Nephron progenitor cell (in vitro differentiated cells): ENCODE measurements around the gene KRTAP10-2.
"Not testable (repeated sequence)": the region's sequence is repeated elsewhere in the genome, so short reads cannot be mapped to it uniquely, and the experiment has no call there.

ENCODE experiments used
- DNase-seq: peaks from one replicate; pipeline ENCODE4 v3.0.0; 2021
- H3K27ac Mint-ChIP-seq: 2 replicates; pipeline ENCODE4 v1.8.0; 2021; ENCODE audit warnings: mild to moderate bottlenecking, moderate library complexity, mixed read lengths
- H3K27me3 Mint-ChIP-seq: 2 replicates; pipeline ENCODE4 v1.8.0; 2021; ENCODE audit warnings: mild to moderate bottlenecking, low read depth, mixed read lengths; ENCODE audit not compliant: poor library complexity
- H3K36me3 Mint-ChIP-seq: 2 replicates; pipeline ENCODE4 v1.8.0; 2021; ENCODE audit warnings: low read depth, mixed read lengths
- H3K4me1 Mint-ChIP-seq: 2 replicates; pipeline ENCODE4 v1.8.0; 2021; ENCODE audit warnings: mixed read lengths
- H3K4me3 Mint-ChIP-seq: 2 replicates; pipeline ENCODE4 v1.8.0; 2021; ENCODE audit warnings: mild to moderate bottlenecking, moderate library complexity, mixed read lengths
- H3K9me3 Mint-ChIP-seq: 2 replicates; pipeline ENCODE4 v1.8.0; 2021; ENCODE audit warnings: mild to moderate bottlenecking, moderate library complexity, mixed read lengths
- CTCF ChIP-seq: fragments of 200-600 bp; sonication (generic); IDR thresholded peaks from 2 replicates; pipeline ENCODE4 v1.5.0; 2021; ENCODE audit warnings: antibody characterized with exemption

KRTAP10-2 gene, protein sequence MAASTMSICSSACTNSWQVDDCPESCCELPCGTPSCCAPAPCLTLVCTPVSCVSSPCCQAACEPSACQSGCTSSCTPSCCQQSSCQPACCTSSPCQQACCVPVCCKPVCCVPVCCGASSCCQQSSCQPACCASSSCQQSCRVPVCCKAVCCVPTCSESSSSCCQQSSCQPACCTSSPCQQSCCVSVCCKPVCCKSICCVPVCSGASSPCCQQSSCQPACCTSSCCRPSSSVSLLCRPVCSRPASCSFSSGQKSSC

GRCh38 chr21:44551340-44551961 is at the start of gene KRTAP10-2:
KRTAP10-2 (minus strand) TSS chr21:44551505; CDS start chr21:44551458, 47 bp downstream.
- Mint-ChIP-seq H3K4me3 (peak within 1 kb of the TSS; percentile 55), H3K4me1 (peaks cover 44% of the 10 kb centered on the region), H3K9me3 (peaks cover 14% of the 10 kb centered on the region), H3K27ac (peak within 1 kb of the TSS; percentile 98), H3K36me3 (peaks cover 12% of the 10 kb centered on the region), H3K27me3 (peaks cover 3% of the 10 kb centered on the region)
- DNase-seq, result no peak
- TF ChIP-seq CTCF, result no peak

GRCh38 chr21:44601091-44601490 is 49.8 kb upstream of the KRTAP10-2 start:
- peaks cover 30% of the 10 kb centered on the region for H3K4me1 Mint-ChIP-seq
- not testable (repeated sequence) for H3K27ac Mint-ChIP-seq, H3K4me3 Mint-ChIP-seq, DNase-seq
- peaks cover 38% of the 10 kb centered on the region for H3K9me3 Mint-ChIP-seq
- H3K27me3 Mint-ChIP-seq, result peaks cover 12% of the 10 kb centered on the region
- peaks cover 12% of the 10 kb centered on the region for H3K36me3 Mint-ChIP-seq

DNA sequence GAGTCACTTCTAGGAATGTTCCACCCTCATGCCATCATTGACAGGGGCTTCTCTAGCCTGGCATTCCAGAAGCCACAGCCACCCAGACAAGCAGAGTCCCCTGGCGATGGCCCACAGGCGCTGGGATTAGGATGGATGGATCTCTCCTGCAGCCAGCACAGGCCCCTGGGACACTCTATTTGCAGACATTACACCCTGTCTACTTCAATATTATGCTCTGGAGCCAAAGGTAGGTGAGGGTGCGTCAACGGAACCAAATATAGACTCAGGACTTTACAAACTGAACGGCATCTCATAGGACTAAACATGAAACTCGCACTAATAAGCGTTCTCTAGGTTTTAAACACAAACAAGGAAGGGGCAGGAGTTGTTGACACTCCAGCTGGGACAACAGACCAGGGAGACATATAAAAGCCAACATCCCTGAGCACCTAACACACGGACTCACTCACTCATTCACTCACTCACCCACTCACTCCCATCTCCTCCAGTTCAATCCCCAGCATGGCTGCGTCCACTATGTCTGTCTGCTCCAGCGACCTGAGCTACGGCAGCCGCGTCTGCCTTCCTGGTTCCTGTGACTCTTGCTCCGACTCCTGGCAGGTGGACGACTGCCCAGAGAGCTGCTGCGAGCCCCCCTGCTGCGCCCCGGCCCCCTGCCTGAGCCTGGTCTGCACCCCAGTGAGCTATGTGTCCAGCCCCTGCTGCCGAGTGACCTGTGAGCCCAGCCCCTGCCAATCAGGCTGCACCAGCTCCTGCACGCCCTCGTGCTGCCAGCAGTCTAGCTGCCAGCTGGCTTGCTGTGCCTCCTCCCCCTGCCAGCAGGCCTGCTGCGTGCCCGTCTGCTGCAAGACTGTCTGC is 49.0 kb upstream of the KRTAP10-2 start, which contains the start of gene KRTAP10-7:
KRTAP10-7 (plus strand) TSS at position 480 of the 861 bp plus-strand sequence; CDS start at position 505, 25 bp downstream.
- DNase-seq, H3K4me3 Mint-ChIP-seq, H3K27me3 Mint-ChIP-seq: not testable (repeated sequence)
- H3K4me1 Mint-ChIP-seq, result peaks cover 31% of the 10 kb centered on the region
- H3K36me3 Mint-ChIP-seq, result peaks cover 12% of the 10 kb centered on the region
- H3K9me3 Mint-ChIP-seq, result peaks cover 38% of the 10 kb centered on the region
- H3K27ac Mint-ChIP-seq, result peak within 1 kb of the TSS; percentile 48

DNA sequence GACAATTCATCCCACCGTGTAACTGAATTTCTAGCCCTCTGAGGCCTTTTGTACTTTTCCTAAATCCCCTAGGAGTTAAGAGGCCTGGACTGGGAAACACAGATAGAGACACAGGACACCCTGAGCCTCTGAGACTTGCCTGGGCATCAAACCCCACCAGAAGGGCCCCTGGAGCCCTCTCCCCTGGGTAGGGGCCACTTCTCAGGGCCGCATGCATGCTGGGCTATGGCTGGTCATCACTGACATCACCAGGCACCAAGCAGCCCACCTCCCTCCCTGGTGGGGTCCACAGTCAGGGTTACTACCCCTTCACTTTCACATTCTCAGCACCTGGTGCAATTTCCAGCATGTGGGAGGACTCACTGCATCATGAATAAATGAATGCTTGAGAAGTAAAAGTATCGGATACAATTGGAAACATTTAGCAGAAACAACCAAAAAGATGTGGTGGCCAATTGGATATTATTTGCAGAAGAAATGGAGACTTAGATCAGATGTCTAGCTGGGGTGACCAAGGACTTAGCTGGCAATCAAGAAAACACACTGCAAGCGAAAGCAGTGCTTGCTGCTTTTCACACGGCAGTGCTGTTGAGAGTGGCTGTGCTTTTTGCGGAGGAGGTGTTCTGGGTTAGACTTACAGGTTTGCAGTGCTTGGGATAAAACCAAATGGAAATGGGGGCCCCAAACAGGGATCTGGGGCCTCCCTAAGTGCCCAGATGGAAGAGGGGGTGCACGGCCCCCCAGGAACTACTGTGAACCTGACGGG is 48.1 kb upstream of the KRTAP10-2 start:
- Mint-ChIP-seq H3K4me3 (no peak overlapping the region), H3K27me3 (peaks cover 9% of the 10 kb centered on the region), H3K4me1 (peaks cover 39% of the 10 kb centered on the region), H3K9me3 (peaks cover 31% of the 10 kb centered on the region), H3K36me3 (peaks cover 12% of the 10 kb centered on the region), H3K27ac (no peak overlapping the region)
- no peak for DNase-seq
- TF ChIP-seq CTCF, result no peak

- Mint-ChIP-seq H3K27ac (peak overlapping the region; percentile 10), H3K9me3 (peaks cover 26% of the 10 kb centered on the region), H3K4me1 (peaks cover 53% of the 10 kb centered on the region), H3K4me3 (no peak overlapping the region), H3K27me3 (peaks cover 9% of the 10 kb centered on the region), H3K36me3 (peaks cover 12% of the 10 kb centered on the region)
- TF ChIP-seq CTCF, result no peak
- DNase-seq, result no peak
These were observed 46.8 kb upstream of the KRTAP10-2 start for GRCh38 chr21:44598061-44598460.

DNA sequence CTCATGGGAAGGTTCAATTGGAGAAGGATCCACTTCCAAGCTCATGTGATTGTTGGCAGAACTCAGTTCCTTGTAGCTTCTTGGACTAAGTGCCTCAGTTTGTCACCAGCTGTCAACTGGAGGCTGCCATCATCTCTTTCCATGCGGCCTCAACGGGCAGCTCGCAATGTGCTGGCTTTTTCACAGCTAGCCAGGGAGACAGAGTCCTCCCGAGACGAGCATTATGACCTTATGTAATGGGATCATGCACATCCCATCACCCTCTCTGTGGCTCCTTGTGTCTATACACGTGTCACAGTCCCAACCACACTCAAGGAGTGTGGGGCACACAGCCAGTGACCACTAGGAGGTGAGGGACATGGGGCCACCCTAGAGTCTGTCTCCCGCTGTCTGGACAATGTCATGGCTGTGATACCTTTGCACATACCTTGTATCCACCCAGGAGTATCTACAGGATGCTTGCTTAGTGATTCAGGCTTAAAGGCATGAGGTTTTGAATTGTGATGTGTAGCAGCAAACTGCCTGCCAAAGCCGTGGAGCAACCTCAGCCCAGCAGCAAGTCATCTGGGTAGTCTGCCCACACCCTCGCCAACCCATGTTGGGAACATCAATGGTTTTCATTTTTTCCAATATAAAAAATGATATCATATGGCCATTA is 44.9 kb upstream of the KRTAP10-2 start:
- no peak for TF ChIP-seq CTCF
- peaks cover 12% of the 10 kb centered on the region for H3K36me3 Mint-ChIP-seq
- H3K27me3 Mint-ChIP-seq, result peaks cover 5% of the 10 kb centered on the region
- no peak overlapping the region for H3K27ac Mint-ChIP-seq
- DNase-seq, result no peak
- H3K4me3 Mint-ChIP-seq, result no peak overlapping the region
- H3K4me1 Mint-ChIP-seq, result peaks cover 54% of the 10 kb centered on the region
- peaks cover 26% of the 10 kb centered on the region for H3K9me3 Mint-ChIP-seq
